ENCODE data around the gene MRPS18A.
A peak's percentile ranks its signal among the peaks of the same experiment; 100 is the strongest.
"Not testable (repeated sequence)": the region's sequence is repeated elsewhere in the genome, so short reads cannot be mapped to it uniquely, and the experiment has no call there.

Gene MRPS18A

DNA sequence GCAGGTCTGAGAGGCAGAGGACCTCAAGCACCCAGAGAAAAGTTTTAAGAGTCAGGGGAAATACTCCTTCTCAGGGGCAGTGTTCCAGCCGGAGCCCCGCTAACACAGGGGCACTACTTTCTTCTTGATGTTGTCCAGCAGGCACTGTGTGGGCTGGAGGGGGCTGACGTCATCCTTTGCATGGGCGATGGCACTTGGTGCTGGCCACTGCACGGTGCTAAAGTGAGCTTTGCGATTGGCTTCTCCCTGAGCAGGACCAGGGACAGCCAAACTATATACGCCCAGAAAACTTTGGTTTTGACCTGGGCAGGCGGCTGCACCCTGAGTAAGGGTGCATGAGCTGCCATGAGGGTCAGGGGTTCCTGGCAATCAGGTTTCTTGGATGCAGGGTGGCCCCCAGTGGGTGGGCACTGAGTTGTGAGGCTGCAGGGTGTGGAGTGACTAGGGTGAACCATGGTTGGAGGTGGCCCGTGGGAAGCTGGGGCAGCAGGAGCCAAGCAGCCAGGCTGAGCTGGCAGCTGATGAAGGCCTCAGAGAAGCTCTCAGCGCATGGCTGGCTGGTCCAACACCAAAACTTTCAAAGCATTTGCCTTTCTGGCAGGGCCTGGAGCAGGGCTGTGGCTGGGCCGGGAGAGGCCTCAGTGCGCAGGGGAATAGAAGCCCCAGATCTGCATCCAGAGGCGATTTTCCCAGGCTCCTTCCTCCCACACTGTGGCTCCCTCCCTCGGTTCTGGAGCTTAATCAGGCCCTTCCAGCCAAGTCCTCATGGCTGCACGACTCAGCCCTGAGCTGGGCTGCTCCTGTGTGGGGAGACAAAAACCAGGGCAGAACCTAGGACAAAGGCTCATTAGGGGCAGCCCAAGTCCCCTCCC, 18.3 kb downstream of the MRPS18A start:
- no peak for DNase-seq

DNA sequence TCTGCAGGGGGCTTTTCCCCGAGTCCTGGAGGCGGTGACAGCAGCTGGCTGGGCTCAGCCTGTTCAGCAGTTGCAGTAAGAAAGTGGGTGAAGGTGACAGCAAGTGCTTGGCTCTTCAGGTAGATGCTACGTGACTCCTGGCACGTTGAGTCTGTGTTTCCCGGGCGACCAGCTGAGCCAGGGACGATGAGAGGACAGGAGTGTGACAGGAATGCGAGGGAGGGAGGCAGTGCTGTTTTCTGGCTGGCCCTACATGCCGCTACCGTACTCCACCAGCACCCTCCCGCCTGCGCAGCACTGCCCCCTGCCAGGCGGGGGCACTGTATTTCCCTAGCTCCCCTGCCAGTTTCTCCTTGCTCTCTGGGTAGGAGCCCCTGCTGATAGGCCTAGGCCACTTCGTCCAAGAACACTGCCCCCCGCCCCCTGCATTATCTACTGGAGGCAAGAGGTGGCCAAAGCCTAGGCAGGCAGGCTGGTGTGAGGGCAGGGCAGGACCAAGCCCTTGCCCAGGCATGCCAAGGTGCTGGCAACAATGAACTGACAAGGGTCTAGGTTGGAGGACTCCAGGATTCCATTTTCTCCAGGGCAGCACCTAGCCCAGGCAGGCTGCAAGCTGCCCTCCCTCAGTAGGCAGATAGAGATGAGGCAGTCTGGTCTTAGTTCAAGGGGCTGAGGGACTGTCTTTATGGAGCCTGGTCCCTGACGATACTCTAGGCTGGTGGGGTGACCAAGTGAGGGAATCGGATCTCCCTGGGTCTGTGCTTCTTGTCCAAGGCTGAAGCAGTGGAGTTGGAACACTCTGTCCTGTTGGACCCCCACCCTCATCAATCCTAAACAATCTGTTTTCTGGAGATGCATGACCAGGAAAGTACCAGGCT, 19.2 kb downstream of the MRPS18A start:
- DNase-seq = peak; percentile 82

DNA sequence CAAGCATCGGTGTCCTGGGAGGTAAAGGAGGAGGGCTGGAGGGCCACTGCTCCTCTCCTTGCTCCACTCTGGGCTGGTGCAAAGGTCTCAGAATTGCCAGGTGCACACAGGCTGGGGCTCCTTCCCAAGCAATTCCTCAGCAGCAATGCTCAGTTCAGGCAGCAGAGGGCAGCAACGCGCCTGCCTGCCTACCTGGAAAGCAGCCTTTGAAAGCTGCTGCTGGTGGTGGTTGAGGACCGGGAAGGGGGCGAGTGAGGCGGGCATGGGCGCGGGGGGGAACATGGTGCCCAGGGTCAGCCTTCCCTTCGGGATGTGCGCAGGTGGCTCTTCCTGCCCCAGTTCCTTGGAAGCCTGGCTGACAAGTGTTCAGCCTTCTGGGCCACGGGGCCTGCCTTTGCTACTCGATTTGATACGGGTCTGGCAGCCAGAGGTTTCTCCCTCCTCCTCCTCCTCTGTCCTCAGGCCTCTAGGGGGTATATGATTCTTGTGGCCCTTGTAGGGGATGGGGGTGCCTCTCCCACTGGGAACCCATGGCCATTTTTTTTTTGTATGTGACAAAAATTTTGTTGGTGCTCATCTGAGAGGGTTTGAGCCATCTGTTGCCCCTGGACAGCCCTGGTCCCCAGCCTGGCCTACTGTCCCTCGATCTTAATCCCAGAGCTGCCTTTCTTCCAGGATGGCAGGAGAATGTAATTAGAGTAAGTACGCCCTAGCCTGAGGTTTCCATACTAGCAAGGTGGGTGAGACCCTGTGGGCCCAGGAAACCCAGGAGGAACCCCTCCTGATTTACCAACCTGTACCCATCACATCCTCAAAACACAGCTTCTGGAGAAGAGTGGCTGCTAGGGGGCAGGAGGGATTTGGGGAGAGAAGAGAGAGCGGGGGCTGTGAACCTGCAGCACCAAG, 20.1 kb downstream of the MRPS18A start:
- peak; percentile 87 for DNase-seq

DNA sequence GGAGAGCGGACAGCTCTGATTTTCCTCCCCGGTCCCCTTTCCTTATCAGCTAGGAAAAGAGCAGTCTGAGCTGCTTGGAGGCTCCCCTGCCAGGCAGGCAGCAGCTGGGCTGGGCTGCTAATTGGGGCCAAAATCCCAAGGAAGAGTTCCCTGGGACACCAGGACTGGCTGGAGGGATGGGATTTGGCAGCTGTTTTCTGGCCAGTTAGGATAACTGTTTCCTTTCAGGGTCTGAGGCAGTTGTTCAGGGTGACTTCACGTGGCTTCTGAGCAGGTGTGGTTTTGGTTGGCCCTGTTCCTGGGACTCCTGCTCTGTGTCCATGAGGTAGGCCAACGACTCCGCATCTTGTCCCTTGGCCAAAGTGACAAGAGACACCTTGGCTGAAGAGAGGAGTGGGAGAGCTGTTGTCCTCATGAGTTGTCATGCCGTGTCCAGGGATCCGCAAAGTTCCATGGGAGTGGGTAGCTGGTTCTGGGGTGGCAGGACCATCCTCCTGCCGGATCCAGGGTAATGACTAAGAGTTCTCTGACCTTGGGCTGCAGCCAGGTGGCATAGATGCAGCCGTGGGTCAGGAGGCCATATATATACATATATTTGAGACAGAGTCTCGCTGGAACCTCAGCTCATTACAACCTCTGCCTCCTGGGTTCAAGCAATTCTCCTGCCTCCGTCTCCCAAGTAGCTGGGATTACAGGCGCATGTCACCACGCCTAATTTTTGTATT, 21.2 kb downstream of the MRPS18A start:
- DNase-seq = no peak

DNA sequence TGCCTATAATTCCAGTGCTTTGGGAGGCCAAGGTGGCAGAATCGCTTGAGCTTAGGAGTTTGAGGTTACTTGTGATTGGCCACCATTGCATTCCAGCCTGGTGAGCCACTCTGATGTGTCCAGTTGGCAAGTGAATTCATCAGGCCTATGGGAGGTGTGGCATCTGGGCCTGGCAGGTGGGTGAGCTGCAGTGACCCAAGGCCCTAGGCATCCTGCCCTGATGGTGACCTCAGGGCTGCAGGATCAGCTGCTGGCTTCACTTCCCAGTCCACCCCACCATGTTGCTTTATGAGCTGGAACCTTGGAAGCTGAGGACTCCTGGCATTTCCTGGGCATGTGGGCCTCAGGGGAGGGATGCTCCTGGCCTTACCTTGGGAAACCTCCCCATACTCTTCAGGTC, 22.2 kb downstream of the MRPS18A start:
- DNase-seq = no peak

DNA sequence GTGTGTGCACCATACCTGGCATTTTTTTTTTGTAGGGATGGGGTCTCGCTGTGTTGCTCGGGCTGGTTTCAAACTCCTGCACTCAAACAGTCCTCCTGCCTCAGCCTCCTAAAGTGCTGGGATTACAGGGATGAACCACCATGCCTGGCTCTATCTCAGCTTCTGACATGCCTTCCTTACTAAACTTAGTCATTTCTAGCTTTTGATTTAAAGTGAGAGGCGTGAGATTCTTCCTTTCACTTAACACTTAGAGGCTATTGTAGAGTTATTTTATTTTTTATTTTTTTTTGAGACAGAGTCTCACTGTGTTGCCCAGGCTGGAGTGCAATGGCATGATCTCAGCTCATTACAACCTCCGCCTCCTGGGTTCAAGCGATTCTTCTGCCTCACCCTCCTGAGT, 24.6 kb downstream of the MRPS18A start:
- DNase-seq = not testable (repeated sequence)

DNA sequence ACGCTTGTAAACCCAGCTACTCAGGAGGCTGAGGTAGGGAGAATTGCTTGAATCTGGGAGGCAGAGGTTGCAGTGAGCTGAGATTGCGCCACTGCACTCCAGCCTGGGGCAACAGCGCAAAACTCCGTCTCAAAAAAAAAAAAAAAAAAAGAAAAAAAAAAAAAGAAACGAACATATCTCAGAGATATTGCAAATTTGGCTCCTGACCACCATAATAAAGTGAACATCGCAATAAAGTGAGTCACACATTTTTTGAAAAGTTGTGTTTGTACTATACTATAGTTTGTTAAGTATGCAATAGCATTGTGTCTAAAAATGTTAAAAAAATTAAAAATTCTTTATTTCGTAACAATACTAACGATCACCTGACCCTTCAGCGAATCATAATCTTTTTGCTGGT, 29.4 kb downstream of the MRPS18A start:
- no peak for DNase-seq

DNA sequence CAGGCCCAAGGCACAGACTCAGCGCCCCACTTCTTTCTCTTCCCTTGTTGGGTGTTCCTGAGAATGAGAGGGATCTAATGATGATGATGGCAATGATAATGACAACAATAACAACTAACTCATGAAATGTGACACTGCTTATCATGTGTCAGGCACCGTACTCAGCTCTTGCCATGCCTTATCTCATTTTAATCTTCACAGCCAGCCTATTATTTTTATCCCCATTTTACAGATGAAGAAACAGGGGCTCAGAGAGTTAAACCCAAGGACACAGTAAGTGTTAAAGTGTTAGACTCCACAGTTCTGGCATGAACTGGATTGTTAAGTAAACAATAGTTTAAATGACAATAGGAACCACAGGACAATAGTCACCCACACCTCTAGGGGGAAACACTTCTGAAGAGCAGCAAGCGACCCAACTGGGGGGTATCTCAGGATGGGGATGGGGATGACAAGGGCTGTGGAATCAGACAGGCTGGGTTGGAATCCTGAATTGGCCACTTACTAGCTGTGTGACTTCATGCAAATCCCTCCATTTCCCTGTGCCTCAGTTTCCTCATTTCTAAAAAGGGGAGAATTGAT, 30.3 kb downstream of the MRPS18A start:
- no peak for DNase-seq

DNA sequence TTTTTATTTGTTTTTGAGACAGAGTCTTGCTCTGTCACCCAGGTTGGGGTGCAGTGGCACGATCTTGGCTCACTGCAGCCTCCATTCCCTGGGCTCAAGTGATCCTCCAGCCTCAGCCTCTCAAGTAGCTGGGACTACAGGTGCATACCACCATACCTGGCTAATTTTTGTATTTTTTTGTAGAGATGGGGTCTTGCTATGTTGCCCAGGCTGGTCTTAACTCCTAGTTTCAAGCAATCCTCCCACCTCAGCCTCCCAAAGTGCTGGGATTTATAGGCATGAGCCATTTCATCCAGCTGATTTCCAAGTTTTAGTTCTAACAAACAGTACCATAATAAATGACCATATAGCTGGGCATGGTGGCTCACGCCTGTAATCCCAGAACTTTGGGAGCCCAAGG, 34.8 kb downstream of the MRPS18A start:
- DNase-seq = not testable (repeated sequence)

DNA sequence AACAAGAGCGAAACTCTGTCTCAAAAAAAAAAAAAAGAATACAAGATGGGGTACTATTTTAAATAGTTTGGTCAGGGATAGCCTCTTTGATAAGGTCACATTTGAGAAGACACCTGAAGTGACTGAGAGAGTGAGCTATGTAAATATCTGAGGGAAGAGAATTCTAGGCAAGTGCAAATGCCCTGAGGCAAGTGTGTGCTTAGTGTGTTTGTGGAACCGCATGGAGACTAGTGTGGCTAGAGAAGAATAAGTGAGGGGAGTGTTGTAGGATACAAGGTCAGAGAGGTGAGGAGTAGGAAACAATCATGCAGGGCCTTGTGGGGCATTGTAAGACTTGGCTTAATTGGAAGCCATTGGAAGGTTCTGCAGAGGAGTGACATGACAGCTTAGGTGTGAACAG, 39.3 kb downstream of the MRPS18A start:
- DNase-seq = no peak

DNA sequence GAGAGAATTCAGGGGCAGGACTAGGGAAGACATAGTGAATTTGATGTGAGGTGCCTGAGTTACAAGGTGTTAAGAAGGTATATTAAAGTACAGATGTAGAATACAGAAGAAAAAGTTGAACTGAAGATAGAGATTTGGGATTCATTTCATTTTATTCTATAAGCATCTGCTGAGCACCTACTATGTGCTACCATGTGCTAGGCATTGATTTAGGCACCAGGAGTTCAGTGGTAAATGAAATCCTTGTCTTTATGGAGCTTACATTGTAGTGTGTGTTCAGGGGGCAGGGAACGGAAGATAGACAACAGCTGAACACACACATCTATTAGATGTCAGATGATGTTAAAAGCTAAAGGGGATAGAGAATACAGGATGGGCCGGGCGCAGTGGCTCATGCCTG, 40.0 kb downstream of the MRPS18A start:
- DNase-seq = no peak

DNA sequence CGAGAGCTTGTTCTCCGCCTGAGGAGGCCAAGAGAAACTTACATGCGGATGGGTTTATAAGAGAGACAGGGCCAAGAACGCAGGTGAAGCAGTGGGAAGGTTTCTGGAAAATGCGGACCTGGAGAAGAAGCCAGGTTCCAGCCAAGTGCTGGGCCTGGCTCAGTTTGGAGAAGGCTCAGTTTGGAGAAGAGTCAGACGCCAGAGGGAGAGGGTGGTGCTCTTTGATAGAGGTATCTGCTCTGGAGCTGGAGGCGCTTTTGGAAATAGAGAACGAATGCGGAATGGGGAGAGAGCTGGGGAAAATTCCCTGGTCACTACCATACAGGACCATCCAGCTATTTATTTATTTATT, 42.0 kb downstream of the MRPS18A start:
- no peak for DNase-seq

DNA sequence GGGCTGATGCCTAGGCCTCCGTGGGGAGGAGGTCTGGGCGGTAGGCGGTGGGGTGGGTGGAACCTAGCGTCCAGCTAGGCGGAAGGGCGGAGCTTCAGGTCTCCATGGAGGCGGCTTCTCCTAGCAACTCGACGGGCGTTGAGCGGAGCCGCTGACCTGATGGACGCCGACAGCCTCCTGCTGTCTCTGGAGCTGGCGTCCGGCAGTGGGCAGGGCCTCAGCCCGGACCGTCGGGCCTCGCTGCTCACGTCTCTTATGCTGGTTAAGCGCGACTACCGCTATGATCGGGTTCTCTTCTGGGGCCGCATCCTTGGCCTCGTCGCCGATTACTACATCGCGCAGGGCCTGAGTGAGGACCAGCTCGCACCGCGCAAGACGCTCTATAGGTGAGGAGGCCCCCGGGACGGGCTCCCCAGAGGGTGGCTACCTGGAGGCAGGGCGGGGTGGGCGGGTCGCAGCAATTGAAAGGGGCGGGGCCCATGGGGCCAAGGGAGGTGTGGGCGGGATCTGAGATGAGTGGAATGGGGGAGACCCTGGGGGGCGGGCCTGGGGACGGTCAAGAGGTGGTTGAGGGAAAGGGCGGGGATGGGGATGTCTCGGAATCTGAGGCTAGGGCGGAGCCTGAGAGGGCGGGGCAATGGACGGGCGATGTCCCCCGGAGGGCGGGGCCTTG, 42.5 kb downstream of the MRPS18A start, which contains the start of gene RSPH9:
Gene RSPH9 (plus strand): TSS at position 97 of the 673 bp plus-strand sequence. CDS start 63 bp downstream, at position 160.
- DNase-seq = peak; percentile 77

DNA sequence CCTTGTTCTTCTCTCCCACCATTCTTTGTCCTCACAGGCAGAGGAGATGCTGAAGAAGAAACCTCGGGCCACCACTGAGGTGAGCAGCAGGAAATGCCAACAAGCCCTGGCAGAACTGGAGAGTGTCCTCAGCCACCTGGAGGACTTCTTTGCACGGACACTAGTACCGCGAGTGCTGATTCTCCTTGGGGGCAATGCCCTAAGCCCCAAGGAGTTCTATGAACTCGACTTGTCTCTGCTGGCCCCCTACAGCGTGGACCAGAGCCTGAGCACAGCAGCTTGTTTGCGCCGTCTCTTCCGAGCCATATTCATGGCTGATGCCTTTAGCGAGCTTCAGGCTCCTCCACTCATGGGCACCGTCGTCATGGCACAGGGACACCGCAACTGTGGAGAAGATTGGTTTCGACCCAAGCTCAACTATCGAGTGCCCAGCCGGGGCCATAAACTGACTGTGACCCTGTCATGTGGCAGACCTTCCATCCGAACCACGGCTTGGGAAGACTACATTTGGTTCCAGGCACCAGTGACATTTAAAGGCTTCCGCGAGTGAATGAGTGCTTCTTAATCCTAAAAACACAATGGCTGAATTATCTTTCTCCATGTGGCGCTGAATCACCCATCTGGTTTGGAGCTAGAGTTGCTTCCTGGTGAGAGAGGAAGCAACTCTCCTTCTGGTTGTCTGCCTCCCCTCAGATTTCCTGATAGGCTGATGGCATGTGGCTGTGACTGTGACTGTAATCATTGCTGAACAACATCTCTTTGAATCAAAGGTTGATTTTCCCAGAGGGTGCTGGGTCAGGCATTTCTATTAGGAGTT, 47.4 kb downstream of the MRPS18A start:
- no peak for DNase-seq

DNA sequence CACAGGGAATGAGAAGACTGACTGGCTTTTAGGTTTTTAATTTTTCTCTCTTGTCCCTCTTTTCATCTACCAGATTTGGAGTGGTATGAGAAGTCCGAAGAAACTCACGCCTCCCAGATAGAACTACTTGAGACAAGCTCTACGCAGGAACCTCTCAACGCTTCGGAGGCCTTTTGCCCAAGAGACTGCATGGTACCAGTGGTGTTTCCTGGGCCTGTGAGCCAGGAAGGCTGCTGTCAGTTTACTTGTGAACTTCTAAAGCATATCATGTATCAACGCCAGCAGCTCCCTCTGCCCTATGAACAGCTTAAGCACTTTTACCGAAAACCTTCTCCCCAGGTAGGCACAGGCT, 51.3 kb downstream of the MRPS18A start:
- DNase-seq = peak; percentile 50

DNA sequence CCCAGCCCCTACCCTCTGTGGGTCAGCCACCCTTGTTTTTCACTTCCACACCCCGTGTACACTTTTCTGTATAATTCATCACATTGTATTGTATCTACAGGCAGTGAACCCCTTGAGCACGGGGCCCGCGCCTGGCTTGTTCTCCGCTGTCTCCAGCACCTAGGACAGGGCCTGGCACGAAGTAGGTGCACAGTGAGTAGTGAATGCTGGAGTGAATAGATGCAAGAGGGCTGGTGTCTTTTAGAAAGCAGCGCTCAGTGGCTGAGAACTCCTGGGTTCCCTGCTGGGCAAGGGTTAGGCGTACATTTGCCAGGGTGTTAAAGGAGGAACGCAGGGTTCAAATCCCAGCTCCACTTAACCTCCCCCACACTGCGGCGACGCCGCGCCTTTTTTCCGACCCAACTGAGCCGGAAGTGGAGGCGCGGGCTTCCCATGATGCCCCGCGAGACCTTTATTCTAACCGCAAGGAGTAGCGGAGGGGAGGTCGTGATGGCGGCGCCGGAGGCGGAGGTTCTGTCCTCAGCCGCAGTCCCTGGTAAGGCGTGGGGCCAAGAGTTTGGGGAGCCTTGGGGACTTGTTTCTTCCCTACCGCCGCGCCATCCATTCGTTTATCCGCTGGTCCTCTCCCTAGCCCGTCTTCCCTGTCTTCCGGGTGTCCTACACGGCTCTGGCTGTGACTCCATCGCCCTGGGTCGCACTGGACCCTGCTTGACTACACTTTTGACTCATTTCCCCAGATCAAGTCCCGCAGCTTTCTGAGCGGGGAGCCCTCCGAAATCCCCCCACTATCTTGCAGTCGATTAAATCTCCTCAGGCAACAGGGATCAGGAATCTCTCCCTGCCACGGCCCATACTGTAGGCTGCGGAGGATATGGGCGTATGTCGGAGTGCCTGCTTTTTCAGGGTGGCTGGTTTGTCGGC, 51.9 kb downstream of the MRPS18A start, which contains the start of gene MAD2L1BP:
Gene MAD2L1BP (plus strand): TSS at position 454 of the 921 bp plus-strand sequence. CDS start 36 bp downstream, at position 490.
- peak; percentile 95 for DNase-seq

DNA sequence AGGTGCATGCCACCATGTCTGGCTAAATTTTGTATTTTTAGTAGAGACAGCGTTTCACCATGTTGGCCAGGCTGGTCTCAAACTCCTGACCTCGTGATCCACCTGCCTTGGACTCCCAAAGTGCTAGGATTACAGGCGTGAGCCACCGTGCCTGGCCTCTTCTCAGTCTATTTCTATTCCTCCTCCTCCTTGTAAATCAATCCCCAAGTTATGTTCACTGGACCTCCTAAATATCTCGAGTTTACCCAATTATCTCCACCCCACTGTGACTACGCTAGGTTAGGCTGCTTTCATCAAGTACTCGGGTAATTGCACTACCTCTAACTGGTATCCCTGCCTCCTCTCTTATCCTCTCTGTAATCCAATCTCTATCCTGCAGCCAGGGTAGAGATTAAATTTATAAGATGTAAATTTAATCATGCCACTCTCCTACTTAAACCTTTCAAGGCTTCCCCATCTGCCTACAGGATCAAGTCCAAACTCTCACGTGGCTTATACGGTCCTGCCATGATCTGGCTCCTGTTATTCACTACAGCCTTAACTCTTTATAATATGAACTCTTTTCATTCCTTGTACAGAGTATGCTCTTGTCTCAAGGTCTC, 52.8 kb downstream of the MRPS18A start:
- no peak for DNase-seq

DNA sequence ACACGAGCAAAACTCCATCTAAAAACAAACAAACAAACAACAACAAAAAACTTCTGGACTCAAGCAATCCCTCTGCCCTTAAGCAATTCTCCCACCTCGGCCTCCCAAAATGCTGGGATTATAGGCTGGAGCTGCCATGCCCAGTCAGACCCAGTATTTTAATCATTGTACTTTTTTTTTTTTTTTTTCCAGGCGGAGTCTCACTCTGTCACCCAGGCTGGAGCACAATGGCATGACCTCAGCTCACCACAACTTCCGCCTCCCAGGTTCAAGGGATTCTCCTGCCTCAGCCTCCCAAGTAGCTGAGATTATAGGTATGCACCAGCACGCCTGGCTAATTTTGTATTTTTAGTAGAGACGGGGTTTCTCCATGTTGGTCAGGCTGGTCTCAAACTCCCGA, 54.6 kb downstream of the MRPS18A start:
- DNase-seq = not testable (repeated sequence)
